DOHH2 (cell line): Measurements from ENCODE around the gene TRPM3.

ENCODE experiments used
- EZH2phosphoT487 ChIP-seq: fragments of 200-600 bp; sonication (generic); IDR thresholded peaks from 2 replicates; pipeline ENCODE4 v1.6.1; 2017; ENCODE audit warnings: borderline replicate concordance, mild to moderate bottlenecking, antibody characterized with exemption, low read length, moderate library complexity, mixed read lengths
- TF ChIP-seq, protein P1 (sequence below): fragments of 200-600 bp; sonication (generic); IDR thresholded peaks from one replicate; pipeline ENCODE4 v1.5.1; 2014; ENCODE audit warnings: antibody characterized with exemption, mild to moderate bottlenecking, low read depth, low read length; ENCODE audit not compliant: poor library complexity, severe bottlenecking

GRCh38 chr9:71042448-71042990 lies 78.9 kb downstream of the TRPM3 start:
- TF ChIP-seq, protein P1, sequence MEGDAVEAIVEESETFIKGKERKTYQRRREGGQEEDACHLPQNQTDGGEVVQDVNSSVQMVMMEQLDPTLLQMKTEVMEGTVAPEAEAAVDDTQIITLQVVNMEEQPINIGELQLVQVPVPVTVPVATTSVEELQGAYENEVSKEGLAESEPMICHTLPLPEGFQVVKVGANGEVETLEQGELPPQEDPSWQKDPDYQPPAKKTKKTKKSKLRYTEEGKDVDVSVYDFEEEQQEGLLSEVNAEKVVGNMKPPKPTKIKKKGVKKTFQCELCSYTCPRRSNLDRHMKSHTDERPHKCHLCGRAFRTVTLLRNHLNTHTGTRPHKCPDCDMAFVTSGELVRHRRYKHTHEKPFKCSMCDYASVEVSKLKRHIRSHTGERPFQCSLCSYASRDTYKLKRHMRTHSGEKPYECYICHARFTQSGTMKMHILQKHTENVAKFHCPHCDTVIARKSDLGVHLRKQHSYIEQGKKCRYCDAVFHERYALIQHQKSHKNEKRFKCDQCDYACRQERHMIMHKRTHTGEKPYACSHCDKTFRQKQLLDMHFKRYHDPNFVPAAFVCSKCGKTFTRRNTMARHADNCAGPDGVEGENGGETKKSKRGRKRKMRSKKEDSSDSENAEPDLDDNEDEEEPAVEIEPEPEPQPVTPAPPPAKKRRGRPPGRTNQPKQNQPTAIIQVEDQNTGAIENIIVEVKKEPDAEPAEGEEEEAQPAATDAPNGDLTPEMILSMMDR, result no peak
- TF ChIP-seq EZH2phosphoT487, result no peak
